H9 (cell line): Measurements from ENCODE around the gene OBP2B. TPM values are rescaled to one million over a fixed set of nuclear protein-coding genes. Genes with fewer than 3 reads are reported as not detected.
"Not testable (repeated sequence)": the region's sequence is repeated elsewhere in the genome, so short reads cannot be mapped to it uniquely, and the experiment has no call there.

Experiments
- DNase-seq: peaks from one replicate; pipeline ENCODE4 v3.0.0-alpha.2; 2017
- H2AFZ ChIP-seq: one replicate; pipeline ENCODE4 v1.6.1; 2013; ENCODE audit warnings: mild to moderate bottlenecking, low read length, control low read depth, moderate library complexity
- H2AK5ac ChIP-seq: 2 replicates; pipeline ENCODE4 v1.6.1; 2013; ENCODE audit warnings: low read length, control low read depth, mixed read lengths; ENCODE audit not compliant: insufficient read length
- H2BK120ac ChIP-seq: one replicate; pipeline ENCODE4 v1.6.1; 2013; ENCODE audit warnings: low read depth, mild to moderate bottlenecking, low read length, control low read depth, inconsistent platforms; ENCODE audit not compliant: poor library complexity, severe bottlenecking
- H2BK12ac ChIP-seq: 2 replicates; pipeline ENCODE4 v1.6.1; 2013; ENCODE audit warnings: low read length, control low read depth, mixed read lengths, low read depth; ENCODE audit not compliant: insufficient read length
- H2BK15ac ChIP-seq: 2 replicates; pipeline ENCODE4 v1.6.1; 2013; ENCODE audit warnings: low read depth, low read length, control low read depth
- H2BK20ac ChIP-seq: one replicate; pipeline ENCODE4 v1.6.1; 2013; ENCODE audit warnings: low read depth, mild to moderate bottlenecking, low read length, control low read depth, inconsistent platforms; ENCODE audit not compliant: poor library complexity, severe bottlenecking
- H2BK5ac ChIP-seq: 2 replicates; pipeline ENCODE4 v1.6.1; 2013; ENCODE audit warnings: low read length, control low read depth, mixed read lengths; ENCODE audit not compliant: insufficient read length
- H3K14ac ChIP-seq: 2 replicates; pipeline ENCODE4 v1.6.1; 2013; ENCODE audit warnings: low read length, control low read depth; ENCODE audit not compliant: insufficient read depth
- H3K18ac ChIP-seq: 2 replicates; pipeline ENCODE4 v1.6.1; 2013; ENCODE audit warnings: low read depth, mild to moderate bottlenecking, mixed read lengths, low read length, control low read depth; ENCODE audit not compliant: insufficient read length
- H3K23ac ChIP-seq: 2 replicates; pipeline ENCODE4 v1.6.1; 2013; ENCODE audit warnings: low read length, control low read depth, mixed read lengths, low read depth; ENCODE audit not compliant: insufficient read length
- H3K23me2 ChIP-seq: 2 replicates; pipeline ENCODE4 v1.6.1; 2013; ENCODE audit warnings: low read depth, mild to moderate bottlenecking, mixed read lengths, low read length, control low read depth; ENCODE audit not compliant: insufficient read length, poor library complexity, severe bottlenecking
- H3K27ac ChIP-seq: 2 replicates; pipeline ENCODE4 v1.5.1; 2013; ENCODE audit warnings: low read length, control low read depth, mixed read lengths, low read depth; ENCODE audit not compliant: insufficient read length
- H3K27me3 ChIP-seq: 2 replicates; pipeline ENCODE4 v1.6.1; 2013; ENCODE audit warnings: low read length, control low read depth, inconsistent platforms; ENCODE audit not compliant: insufficient read depth
- H3K4ac ChIP-seq: 2 replicates; pipeline ENCODE4 v1.6.1; 2013; ENCODE audit warnings: low read depth, mild to moderate bottlenecking, control low read depth, inconsistent platforms, low read length, moderate library complexity
- H3K4me1 ChIP-seq: 2 replicates; pipeline ENCODE4 v1.6.1; 2013; ENCODE audit warnings: low read length, control low read depth, inconsistent platforms; ENCODE audit not compliant: insufficient read depth
- H3K4me2 ChIP-seq: 2 replicates; pipeline ENCODE4 v1.6.1; 2013; ENCODE audit warnings: low read length, control low read depth, mixed read lengths; ENCODE audit not compliant: insufficient read length, insufficient read depth
- H3K56ac ChIP-seq: 2 replicates; pipeline ENCODE4 v1.6.1; 2013; ENCODE audit warnings: low read depth, mild to moderate bottlenecking, mixed read lengths, low read length, control low read depth; ENCODE audit not compliant: insufficient read length
- H3K79me1 ChIP-seq: 2 replicates; pipeline ENCODE4 v1.6.1; 2013; ENCODE audit warnings: low read depth, mild to moderate bottlenecking, moderate library complexity, low read length, control low read depth, inconsistent platforms; ENCODE audit not compliant: insufficient read depth, poor library complexity, severe bottlenecking
- H3K79me2 ChIP-seq: 2 replicates; pipeline ENCODE4 v1.6.1; 2013; ENCODE audit warnings: low read length, control low read depth, inconsistent platforms; ENCODE audit not compliant: insufficient read depth
- H3K9ac ChIP-seq: 2 replicates; pipeline ENCODE4 v1.6.1; 2013; ENCODE audit warnings: low read length, control low read depth, mixed read lengths; ENCODE audit not compliant: insufficient read length; ENCODE audit errors: extremely low read depth
- H3K9me3 ChIP-seq: one replicate; pipeline ENCODE4 v1.6.1; 2013; ENCODE audit warnings: low read depth, low read length, inconsistent platforms; ENCODE audit not compliant: control insufficient read depth
- H3T11ph ChIP-seq: one replicate; pipeline ENCODE4 v1.6.1; 2013; ENCODE audit warnings: mild to moderate bottlenecking, low read length, control low read depth, inconsistent platforms
- H4K20me1 ChIP-seq: one replicate; pipeline ENCODE4 v1.6.1; 2013; ENCODE audit not compliant: control insufficient read depth, insufficient read length, insufficient read depth
- H4K5ac ChIP-seq: 2 replicates; pipeline ENCODE4 v1.6.1; 2013; ENCODE audit warnings: low read depth, mild to moderate bottlenecking, mixed read lengths, low read length, control low read depth; ENCODE audit not compliant: insufficient read length
- H4K8ac ChIP-seq: replicated peaks from 2 replicates; pipeline ENCODE4 v1.6.1; 2013; ENCODE audit warnings: low read length, control low read depth, mixed read lengths, low read depth; ENCODE audit not compliant: insufficient read length
- H4K91ac ChIP-seq: 2 replicates; pipeline ENCODE4 v1.6.1; 2013; ENCODE audit warnings: low read depth, mild to moderate bottlenecking, moderate library complexity, mixed read lengths, low read length, control low read depth; ENCODE audit not compliant: insufficient read length
- H3K27ac Mint-ChIP-seq, 3 experiments: 2 replicates in 2 of 3; 3 replicates in 1 of 3; pipeline ENCODE4 v1.8.0; 2020 to 2021; ENCODE audit warnings: mixed read lengths in 3 of 3, mild to moderate bottlenecking in 1 of 3, moderate library complexity in 1 of 3
- H3K27me3 Mint-ChIP-seq: 2 replicates; pipeline ENCODE4 v1.8.0; 2021; ENCODE audit warnings: low read depth, mild to moderate bottlenecking, moderate library complexity, mixed read lengths
- H3K36me3 Mint-ChIP-seq, 3 experiments: 2 replicates in 2 of 3; 3 replicates in 1 of 3; pipeline ENCODE4 v1.8.0; 2020 to 2021; ENCODE audit warnings: low read depth in 3 of 3, mixed read lengths in 3 of 3; ENCODE audit not compliant: insufficient read depth in 1 of 3
- H3K4me1 Mint-ChIP-seq, 2 experiments: 2 replicates each; pipeline ENCODE4 v1.8.0; 2020; ENCODE audit warnings: mixed read lengths in 2 of 2
- H3K4me3 Mint-ChIP-seq, 2 experiments: 2 replicates in 1 of 2; 3 replicates in 1 of 2; pipeline ENCODE4 v1.8.0; 2020 to 2021; ENCODE audit warnings: mild to moderate bottlenecking in 2 of 2, mixed read lengths in 2 of 2, moderate library complexity in 1 of 2
- H3K9me3 Mint-ChIP-seq, 2 experiments: 2 replicates in 1 of 2; 3 replicates in 1 of 2; pipeline ENCODE4 v1.8.0; 2020; ENCODE audit warnings: mild to moderate bottlenecking in 2 of 2, mixed read lengths in 2 of 2, moderate library complexity in 1 of 2
- WGBS: extraction: QIAGEN DNeasy Blood & Tissue Kit; methylation state at CpG from one replicate; pipeline ENCODE4 v1.1.7; 2013; ENCODE audit warnings: missing lambda C conversion rate, low lambda C conversion rate, mixed read lengths; ENCODE audit not compliant: insufficient read length; ENCODE audit errors: extremely low coverage; 5-methylcytosine and 5-hydroxymethylcytosine counted together
- total RNA-seq: library from RNA; stranded (reverse); gene quantifications from 2 replicates; pipeline ENCODE4 v1.2.1, GENCODE V29; 2021
- TF ChIP-seq, protein P1 (sequence below): fragments of 200-600 bp; sonication (generic); conservative IDR thresholded peaks from 3 replicates; pipeline ENCODE4 v1.8.0; 2021; ENCODE audit warnings: antibody characterized with exemption, mild to moderate bottlenecking

OBP2B gene
- total RNA-seq, 1 experiment from 2014 or later, result not detected

DNA sequence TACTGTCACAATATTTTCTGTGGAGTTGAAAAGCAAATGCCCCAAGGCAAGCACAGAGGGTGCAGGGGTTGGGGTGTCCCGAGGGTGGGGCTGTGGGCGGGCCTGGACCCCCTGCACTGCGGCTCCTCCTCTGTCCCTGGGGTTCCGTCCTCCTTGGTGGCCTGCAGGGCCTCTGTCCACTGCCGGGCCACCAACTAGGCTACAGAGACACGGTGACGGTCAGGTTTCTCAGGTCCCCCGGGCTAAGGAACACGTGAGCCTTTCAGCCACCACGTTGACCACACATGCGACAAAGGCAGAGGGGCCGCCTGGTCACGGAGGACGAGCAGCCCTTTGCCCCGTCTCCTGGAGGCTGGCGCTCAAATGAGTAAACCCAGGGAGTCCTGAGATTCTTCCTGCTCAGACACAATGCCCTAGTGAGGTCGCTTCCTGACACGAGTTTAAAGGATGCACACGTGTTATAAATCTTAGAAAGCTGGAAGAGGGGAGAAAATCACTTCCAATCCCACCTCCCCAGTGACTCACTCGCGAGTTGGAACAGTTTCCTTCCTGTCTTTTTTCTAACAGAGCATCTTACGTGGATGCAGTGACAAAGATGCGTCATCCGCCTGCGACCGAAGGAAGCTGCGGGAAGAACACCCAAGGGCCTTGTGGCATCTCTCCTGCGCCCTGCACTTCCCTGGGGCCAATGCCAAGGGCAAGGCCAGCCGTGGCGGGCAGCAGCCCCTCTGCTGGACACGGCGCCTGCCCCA, 24.8 kb upstream of the OBP2B start:
- peaks cover 67% of the 10 kb centered on the region for H3K27me3 Mint-ChIP-seq
- H3K9me3 Mint-ChIP-seq, result peaks cover 5 to 8% of the 10 kb centered on the region in 2 experiments; a peak in 4 of 5 replicates
- H2AFZ ChIP-seq, result no peak overlapping the region

DNA sequence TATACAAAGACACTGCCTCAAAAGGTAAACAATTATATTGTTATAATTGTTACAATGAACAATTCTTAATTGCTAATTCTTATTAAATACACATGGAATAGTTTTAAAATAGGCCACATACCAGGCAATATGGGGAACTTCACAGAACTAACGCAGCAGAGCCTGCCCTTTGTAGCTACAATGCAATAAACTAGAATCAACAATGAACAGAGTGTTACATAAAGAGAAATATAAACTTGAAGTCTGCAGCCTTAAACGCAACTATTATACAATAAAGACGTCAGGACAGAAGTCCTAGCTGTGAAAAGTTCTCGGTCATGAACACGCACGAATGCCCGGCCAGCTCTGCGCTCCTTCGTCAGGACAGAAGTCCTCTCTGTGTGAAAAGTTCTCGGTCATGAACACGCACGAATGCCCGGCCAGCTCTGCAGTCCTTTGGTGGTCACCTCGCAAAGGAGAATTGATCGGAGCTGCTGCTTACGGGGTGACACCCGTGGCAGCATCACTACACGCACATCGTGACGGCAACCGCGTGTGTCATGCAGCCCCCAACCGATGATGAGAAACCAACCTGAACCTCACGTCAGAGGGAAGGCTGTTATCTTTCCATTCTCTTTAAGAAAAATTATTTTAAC, 23.0 kb upstream of the OBP2B start:
- not testable (repeated sequence) for H2BK15ac ChIP-seq, H2BK120ac ChIP-seq, H4K91ac ChIP-seq, H3K18ac ChIP-seq, H3K79me2 ChIP-seq, H3K79me1 ChIP-seq, H3K9me3 Mint-ChIP-seq, H3K27ac Mint-ChIP-seq, H2BK12ac ChIP-seq, H4K8ac ChIP-seq, DNase-seq, H3K27me3 ChIP-seq, H3K4ac ChIP-seq, H2BK5ac ChIP-seq, H3K4me1 Mint-ChIP-seq, H3K4me3 Mint-ChIP-seq, H2AFZ ChIP-seq, H3K9ac ChIP-seq, H4K5ac ChIP-seq, H4K20me1 ChIP-seq, H3K23me2 ChIP-seq, H3K27ac ChIP-seq, H2AK5ac ChIP-seq, H3K36me3 Mint-ChIP-seq, H3K14ac ChIP-seq, H3K23ac ChIP-seq, H3T11ph ChIP-seq, H3K4me1 ChIP-seq, H3K4me2 ChIP-seq, H3K9me3 ChIP-seq, H2BK20ac ChIP-seq, H3K56ac ChIP-seq
- peaks cover 65% of the 10 kb centered on the region for H3K27me3 Mint-ChIP-seq
- WGBS, result no CpG with 5 or more reads among the region's 24 CpGs

More for the DNA sequence above, 24.8 kb upstream of the OBP2B start:
- H3K4ac ChIP-seq, result no peak overlapping the region
- H2AK5ac ChIP-seq, result no peak overlapping the region
- Mint-ChIP-seq H3K4me3 (no peak overlapping the region; a peak in 1 of 5 replicates), H3K36me3 (no peaks in the 10 kb centered on the region; a peak in 2 of 7 replicates), H3K4me1 (peaks cover 3 to 4% of the 10 kb centered on the region in 2 experiments), H3K27ac (no peak overlapping the region)
- WGBS, result no CpG with 5 or more reads among the region's 32 CpGs
- no peak overlapping the region for H3K9ac ChIP-seq
- H3K23me2 ChIP-seq, result peaks cover 8% of the 10 kb centered on the region
- H2BK5ac ChIP-seq, result no peak overlapping the region
- H3K56ac ChIP-seq, result no peak overlapping the region
- no peak overlapping the region for H2BK12ac ChIP-seq
- TF ChIP-seq, protein P1, sequence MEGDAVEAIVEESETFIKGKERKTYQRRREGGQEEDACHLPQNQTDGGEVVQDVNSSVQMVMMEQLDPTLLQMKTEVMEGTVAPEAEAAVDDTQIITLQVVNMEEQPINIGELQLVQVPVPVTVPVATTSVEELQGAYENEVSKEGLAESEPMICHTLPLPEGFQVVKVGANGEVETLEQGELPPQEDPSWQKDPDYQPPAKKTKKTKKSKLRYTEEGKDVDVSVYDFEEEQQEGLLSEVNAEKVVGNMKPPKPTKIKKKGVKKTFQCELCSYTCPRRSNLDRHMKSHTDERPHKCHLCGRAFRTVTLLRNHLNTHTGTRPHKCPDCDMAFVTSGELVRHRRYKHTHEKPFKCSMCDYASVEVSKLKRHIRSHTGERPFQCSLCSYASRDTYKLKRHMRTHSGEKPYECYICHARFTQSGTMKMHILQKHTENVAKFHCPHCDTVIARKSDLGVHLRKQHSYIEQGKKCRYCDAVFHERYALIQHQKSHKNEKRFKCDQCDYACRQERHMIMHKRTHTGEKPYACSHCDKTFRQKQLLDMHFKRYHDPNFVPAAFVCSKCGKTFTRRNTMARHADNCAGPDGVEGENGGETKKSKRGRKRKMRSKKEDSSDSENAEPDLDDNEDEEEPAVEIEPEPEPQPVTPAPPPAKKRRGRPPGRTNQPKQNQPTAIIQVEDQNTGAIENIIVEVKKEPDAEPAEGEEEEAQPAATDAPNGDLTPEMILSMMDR, result no peak
- no peak overlapping the region for H2BK20ac ChIP-seq
- no peak overlapping the region for H3K4me2 ChIP-seq
- H3K79me2 ChIP-seq, result no peaks in the 10 kb centered on the region
- no peak overlapping the region for H2BK120ac ChIP-seq
- H3K79me1 ChIP-seq, result no peaks in the 10 kb centered on the region
- H3K14ac ChIP-seq, result no peak overlapping the region
- H4K5ac ChIP-seq, result no peak overlapping the region
- no peaks in the 10 kb centered on the region; the same call in 1 of the 2 replicates for H3K27me3 ChIP-seq
- no peaks in the 10 kb centered on the region for H3K9me3 ChIP-seq
- H3K23ac ChIP-seq, result no peak overlapping the region
- no peak overlapping the region for H4K8ac ChIP-seq
- H4K20me1 ChIP-seq, result no peaks in the 10 kb centered on the region
- no peak overlapping the region for H2BK15ac ChIP-seq
- H3K18ac ChIP-seq, result no peak overlapping the region
- no peak overlapping the region for H3T11ph ChIP-seq
- no peaks in the 10 kb centered on the region for H3K4me1 ChIP-seq
- no peak overlapping the region for H4K91ac ChIP-seq
- H3K27ac ChIP-seq, result no peak overlapping the region
- peak; percentile 20 for DNase-seq
